HG03097 (cell line): Measurements from ENCODE around the gene CASP9.
"Not testable (repeated sequence)": the region's sequence is repeated elsewhere in the genome, so short reads cannot be mapped to it uniquely, and the experiment has no call there.

Experiments used
- ATAC-seq: cut with Tn5 transposase; IDR thresholded peaks from one replicate; pipeline ENCODE4 v1.9.1; 2021; ENCODE audit not compliant: unreplicated experiment, low FRiP score

CASP9 gene

GRCh38 chr1:15471723-15472122 lies 52.3 kb downstream of the CASP9 start:
- ATAC-seq: not testable (repeated sequence)

DNA sequence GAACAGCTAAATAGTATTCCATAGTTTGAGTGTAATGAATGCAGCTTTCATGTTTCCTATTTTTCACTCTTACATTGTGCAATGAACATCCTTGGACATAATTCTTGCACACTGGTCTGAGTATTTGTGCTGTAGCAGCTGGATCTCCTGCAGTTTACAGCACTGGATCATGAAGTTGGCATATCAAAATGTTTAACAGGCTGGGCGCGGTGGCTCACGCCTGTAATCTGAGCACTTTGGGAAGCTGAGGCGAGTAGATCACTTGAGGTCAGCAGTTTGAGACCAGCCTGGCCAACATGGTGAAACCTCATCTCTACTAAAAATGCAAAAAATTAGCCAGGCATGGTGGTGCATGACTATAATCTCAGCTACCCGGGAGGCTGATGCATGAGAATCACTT lies 52.9 kb downstream of the CASP9 start:
- ATAC-seq: not testable (repeated sequence)

- ATAC-seq: not testable (repeated sequence)
Measured at GRCh38 chr1:15469821-15470448, 54.1 kb downstream of the CASP9 start.

- no peak for ATAC-seq
Measured at GRCh38 chr1:15469361-15469760, 54.7 kb downstream of the CASP9 start.

- no peak for ATAC-seq
Measured at GRCh38 chr1:15468145-15468544, 55.9 kb downstream of the CASP9 start.

- ATAC-seq: not testable (repeated sequence)
Measured at GRCh38 chr1:15466955-15467625, 56.9 kb downstream of the CASP9 start.

- no peak for ATAC-seq
Measured at GRCh38 chr1:15465674-15466073, 58.3 kb downstream of the CASP9 start.

DNA sequence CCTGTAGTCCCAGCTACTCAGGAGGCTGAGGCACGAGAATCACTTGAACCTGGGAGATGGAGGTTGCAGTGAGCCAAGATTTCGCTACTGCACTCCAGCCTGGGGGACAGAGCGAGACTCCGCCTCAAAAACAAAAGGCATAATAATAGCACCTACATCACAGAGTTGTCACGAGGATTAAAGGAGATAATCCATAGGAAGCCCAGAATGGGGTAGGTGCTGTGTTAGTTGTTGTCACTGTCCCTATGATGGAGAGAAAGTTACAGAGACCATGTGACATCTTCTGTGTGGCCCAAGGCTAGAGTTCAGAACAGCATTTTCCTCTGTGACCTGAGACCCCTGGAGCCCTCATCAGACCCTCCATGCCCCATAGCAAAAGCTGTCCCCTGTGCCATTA lies 60.1 kb downstream of the CASP9 start:
- ATAC-seq: not testable (repeated sequence)

DNA sequence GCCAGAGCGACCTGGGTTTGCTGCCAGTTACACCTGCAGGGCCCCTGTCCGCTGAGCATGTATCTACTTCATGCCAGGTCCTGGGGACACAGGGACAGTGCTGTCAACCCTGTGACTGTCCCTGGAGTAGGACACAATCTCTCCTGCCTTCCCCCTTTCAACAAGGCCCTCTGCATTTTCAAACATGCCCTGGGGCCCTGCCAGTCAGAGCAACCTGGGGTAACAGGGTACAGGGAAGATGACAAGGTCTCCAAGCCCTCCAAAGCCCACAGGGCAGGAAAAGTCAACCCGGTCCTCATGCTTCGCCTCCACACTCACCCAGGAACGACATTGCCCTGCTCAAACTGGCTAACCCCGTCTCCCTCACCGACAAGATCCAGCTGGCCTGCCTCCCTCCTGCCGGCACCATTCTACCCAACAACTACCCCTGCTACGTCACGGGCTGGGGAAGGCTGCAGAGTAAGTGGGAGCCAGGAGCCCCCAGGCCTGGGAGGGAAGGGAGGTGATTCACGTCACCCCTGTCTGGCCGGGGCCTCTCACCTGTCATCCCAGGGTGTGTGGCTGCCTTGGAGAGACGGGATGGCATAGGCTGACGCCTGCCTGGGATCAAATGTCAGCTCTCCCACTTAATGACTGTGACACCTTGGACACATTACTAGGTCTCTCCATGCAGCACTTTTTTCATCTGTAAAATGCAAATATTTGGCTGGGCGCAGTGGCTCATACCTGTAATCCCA lies 60.8 kb downstream of the CASP9 start:
- not testable (repeated sequence) for ATAC-seq

GRCh38 chr1:15460708-15461095 lies 63.3 kb downstream of the CASP9 start:
- no peak for ATAC-seq

DNA sequence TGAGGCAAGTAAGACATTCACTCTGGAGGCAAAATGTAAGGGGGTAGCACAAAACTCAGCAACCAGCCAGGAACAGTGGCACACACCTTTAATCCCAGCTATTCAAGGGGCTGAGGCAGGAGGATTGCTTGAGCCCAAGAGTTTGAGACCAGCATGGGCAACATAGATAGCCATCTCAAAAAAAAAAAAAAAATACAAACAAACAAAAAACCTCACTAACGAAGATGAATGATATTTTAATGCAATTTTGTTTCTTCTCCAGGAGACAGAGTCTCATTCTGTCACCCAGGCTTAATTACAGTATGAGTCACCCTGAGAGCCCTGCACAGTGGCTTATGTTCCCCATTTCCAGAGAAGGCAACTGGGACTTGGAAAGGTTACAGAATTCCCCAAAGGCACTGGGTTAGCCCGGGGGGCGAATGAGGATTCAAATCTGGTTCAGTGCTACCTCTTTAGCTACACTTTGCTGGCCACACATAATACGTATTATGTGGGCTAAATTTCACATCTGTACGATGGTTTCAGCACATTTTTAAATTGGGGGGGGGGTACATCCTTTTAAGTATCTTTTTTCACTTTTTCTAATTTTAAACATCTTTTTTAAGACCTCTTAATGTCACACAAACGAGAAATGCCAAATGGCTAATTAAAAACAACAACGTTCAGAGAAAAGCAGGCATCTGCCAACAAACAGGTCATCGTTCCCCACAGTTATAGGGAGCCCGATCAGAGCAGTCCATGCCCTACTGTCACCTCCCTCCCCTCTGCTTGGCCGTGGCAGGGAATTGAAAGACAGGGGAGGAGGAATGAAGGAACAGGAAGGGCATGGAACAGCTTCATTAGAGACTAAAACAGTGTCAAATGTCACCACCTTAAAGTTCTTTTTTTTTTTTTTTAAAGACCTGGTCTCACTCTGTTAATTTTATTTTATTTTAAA lies 64.0 kb downstream of the CASP9 start:
- no peak for ATAC-seq

DNA sequence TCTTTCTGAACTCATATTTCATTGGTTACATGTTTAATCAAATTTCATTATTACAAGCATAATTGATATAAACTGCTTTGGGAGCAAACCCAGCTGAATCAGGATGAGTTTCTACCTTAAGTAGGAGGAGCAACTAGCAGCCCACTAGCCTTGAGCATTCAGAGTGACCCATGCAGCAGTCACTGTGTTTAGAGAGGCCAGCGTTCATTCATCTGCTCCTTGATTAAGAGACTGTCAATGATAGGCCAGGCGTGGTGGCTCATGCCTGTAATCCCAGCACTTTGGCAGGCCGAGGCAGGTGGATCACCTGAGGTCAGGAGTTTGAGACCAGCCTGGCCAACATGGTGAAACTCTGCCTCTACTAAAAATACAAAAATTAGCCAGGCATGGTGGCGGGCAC lies 65.6 kb downstream of the CASP9 start:
- not testable (repeated sequence) for ATAC-seq

DNA sequence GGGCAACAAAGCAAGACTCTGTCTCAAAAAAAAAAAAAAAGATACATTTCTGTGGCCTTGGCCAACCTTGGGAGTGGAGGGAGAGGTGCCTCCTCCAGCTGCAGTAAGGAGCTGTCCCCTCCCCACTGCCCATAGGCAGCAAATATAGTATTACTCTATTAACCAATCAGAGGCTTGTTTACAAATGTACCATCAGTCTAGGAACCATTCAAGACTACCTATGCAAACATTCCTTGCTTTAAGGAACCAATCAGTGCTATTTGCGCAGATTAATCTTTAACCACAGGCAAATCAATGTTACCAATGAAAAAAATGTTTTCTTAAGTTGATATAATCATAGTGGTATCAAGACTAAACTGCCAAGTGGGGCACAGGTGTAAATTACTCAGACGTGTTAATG lies 66.4 kb downstream of the CASP9 start:
- ATAC-seq: no peak

DNA sequence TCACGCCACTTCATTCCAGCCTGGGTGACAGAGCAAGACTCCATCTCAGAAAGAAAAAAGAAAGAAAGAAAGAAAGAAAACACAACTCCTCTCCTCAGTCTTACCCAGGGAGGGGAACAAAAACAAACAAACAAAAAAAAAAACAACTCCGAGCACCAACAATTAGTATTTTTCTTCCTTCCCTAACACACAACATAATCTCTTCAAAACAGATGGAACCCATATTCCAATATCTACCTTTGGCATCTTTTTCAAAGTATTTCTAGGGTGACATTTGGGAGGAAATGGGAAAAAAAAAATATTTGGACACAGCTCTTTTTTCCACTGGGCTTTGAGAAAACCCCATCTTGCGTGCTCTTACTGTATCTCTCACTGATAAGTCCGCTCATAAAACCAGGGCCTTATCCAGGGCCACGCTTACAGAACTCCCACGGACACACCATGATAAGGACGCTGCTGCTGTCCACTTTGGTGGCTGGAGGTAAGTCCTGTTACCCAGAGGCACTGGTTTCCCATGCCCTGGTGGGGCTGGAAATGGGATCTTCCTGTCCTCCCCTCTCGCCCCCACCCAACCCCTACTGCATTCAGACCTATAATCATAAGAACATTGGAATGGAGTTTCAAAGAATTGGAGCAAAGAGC lies 67.6 kb downstream of the CASP9 start, which contains the start of gene CELA2A:
CELA2A (plus strand) TSS at position 420 of the 642 bp plus-strand sequence; CDS start at position 442, 22 bp downstream.
- no peak for ATAC-seq

DNA sequence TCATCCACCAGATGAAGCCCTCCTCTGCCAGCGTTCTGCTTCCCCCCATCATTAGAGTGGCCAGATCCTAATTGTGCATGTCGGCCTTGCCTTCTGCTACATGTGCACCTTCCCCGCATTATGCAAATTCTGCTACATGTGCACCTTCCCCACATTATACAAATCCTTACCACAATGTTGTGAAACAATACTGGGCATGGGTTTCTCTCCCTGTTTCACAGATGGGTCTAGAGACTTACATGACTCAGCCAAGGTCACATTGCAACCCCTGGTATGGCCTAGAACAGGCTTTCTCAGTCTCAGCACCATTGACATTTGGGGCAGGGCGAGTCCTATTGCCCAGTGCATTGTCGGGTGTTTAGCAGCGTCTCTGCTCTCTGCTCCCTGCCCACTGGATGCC lies 68.5 kb downstream of the CASP9 start:
- no peak for ATAC-seq

GRCh38 chr1:15454256-15454655 lies 69.8 kb downstream of the CASP9 start:
- no peak for ATAC-seq

GRCh38 chr1:15453734-15454133 lies 70.3 kb downstream of the CASP9 start:
- ATAC-seq: no peak

GRCh38 chr1:15452866-15453571 lies 71.0 kb downstream of the CASP9 start:
- ATAC-seq: no peak

DNA sequence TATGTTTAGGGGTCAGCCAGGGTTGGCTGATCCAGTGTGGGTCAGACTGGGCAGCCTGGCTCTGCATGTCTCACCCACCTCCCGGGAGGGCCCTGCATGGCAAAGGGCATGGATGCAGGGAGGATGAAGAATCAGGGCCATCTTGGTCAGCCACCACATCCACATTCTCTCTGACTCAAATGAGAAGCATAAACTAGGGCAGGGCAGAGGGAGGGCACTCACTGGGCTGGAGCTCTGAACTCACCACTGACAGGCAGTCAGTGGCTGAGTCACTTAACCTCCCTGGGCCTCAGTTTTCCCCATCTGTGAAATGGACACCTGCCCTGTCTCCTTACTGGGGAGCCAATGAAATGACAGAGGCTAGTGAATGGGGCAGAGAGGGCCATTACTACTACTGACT lies 71.8 kb downstream of the CASP9 start:
- no peak for ATAC-seq
